ENCODE data around the gene HYDIN.
"Not testable (repeated sequence)": the region's sequence is repeated elsewhere in the genome, so short reads cannot be mapped to it uniquely, and the experiment has no call there.

HYDIN gene

DNA sequence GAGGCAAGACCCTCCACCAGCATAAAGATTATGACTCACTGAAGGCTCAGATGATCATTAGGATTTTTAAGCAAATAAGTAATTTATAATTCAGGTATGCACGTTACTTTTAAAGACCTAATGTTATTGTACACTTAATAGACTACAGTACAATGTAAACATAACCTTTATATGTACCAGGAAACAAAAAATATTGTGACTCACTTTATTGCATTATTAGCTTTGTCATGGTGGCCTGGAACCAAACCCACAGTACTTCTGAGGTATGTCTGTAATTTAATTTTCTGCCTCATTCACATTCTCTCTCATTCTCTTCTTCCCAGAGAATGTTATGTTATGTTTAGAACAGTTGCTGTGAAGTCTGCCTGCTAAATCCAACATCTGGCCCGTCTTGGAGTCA lies 407.8 kb downstream of the HYDIN start:
- DNase-seq, result not testable (repeated sequence)

DNA sequence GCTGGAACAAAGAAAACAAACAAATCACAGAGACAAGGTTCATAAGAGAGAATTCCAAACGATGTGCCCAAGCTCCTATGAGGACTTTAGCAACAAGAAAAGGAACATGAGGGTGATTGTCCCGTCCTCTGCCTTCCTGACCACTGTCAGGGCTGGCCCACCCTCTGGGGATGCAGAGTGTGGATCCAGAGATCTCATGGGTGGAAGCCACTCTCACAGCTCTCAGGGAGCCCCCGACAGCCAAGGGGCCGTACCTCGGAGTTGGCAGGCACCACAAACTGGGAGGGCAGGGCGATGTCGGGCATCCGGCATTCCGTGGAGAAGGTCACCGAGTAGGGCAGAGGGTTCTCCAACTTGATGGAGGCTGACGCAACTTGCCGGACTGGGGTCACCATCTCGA lies 412.4 kb downstream of the HYDIN start:
- not testable (repeated sequence) for DNase-seq

GRCh38 chr16:70809392-70810060 lies 421.0 kb downstream of the HYDIN start:
- DNase-seq, result no peak

- DNase-seq, result no peak
Observed at GRCh38 chr16:70808371-70808770, 422.2 kb downstream of the HYDIN start.

DNA sequence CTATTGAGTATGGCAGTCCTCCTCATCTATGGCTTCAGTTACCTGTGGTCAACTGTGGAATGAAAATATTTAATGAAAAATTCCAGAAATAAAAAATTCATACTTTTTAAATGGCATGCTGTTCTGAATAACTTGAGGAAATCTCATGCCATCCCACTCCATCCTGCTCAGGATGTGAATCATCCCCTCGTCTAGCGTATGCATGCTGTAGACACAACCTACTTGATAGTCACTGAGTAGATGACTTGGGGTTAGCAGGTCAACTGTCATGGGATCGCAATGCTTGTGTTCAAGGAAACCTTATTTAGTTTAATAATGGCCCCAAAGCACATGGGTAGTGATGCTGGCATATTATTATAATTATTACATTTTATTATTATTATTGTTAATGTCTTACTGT lies 424.7 kb downstream of the HYDIN start:
- peak; percentile 87 for DNase-seq

- peak; percentile 12 for DNase-seq
Observed at GRCh38 chr16:70805380-70805779, 425.1 kb downstream of the HYDIN start.

- no peak for DNase-seq
Observed at GRCh38 chr16:70804734-70805169, 425.8 kb downstream of the HYDIN start.

DNA sequence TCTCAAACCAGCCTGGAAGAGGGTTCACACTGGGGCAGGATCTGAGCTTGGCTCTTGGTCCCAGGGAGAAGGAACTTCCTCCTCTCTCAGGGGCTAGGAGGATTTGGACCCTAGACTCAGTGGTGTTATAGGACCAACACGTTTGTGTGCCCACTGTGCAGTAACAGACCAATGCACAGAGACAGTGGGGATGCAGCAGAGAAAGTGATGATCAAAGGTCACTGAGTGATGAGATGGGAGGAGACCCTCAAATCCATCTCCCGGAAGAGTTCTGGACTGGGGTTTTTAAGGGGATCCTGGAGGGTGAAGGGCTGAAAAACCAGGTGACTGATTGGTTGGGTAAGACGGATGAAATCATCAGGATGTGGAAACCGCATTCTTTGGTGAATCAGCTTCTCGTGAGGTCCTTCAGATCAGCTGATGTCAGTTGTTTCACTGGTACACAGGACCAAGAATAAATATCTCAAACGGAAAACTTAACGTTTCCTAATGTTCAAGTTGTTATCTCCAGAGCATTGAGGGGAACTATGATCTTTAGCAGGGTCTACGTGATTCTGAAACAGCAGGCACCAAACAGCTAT lies 426.3 kb downstream of the HYDIN start:
- peak; percentile 92 for DNase-seq

DNA sequence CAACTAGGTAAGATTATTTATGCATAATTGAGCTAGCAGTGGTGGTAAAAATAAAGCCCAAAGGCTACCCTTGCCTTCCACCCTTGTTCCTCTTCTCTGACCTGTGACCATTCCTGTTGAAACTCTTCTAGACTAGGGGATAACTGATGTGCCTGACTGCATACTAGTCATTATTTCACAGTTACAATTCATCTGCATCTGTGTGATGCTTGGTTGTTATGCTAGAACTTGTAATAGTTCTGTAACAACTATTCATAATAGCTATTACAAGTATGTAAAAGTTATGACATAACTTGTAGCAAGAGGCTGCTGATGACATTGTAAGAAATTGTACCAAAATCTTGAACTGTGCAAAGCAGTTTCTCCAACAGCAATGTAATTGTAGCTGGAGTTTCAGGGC lies 427.2 kb downstream of the HYDIN start:
- no peak for DNase-seq

GRCh38 chr16:70801611-70802010 lies 428.9 kb downstream of the HYDIN start:
- DNase-seq, result no peak

GRCh38 chr16:70800781-70801480 lies 429.6 kb downstream of the HYDIN start, which contains the start of gene VAC14:
VAC14 (minus strand) TSS chr16:70801158; CDS start chr16:70800900, 258 bp downstream.
- peak; percentile 81 for DNase-seq

GRCh38 chr16:70800311-70800710 lies 430.2 kb downstream of the HYDIN start:
- no peak for DNase-seq

DNA sequence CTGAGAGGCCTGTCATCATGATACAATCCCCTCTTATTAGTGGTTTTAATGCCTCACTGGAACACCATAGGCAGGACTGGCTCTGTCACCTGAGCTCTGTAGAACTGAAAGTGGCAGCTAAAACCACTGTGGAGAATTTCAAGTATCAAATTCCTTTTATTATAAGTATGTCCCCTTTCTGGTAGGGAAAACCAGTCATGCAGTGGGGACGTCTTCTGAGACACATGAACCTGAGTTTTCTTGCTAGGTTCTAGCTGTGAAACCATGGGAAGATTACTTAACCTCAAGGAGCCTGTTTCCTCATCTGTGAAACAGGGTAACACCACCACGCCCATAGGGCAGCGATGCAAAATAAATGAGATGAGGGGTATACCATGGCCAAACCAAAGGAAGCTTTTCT lies 434.2 kb downstream of the HYDIN start:
- no peak for DNase-seq

DNA sequence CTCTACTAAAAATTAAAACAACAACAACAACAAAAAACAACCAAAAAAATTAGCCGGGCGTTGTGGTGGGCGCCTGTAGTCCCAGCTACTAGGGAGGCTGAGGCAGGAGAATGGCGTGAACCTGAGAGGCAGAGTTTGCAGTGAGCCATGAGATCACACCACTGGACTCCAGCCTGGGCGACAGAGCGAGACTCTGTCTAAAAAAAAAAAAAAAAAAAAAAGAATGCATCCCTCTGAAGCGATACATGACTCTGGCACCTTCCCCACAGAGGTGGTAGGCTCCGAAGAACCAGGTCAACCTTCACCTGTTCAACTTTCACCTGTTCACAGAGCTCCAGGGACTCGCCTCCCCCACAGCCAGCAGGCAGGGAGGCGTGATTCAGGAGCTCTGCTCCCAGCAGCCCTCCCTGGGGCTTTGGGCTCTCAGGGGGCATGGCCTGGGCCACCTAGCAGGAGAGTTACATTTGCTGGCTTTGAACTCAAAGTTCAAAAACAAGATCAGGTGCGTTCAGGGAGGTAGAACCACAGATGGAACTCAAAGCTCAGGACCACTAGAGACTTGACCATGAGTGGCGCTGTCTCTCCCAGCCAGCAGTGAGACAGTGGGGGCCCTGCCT lies 435.1 kb downstream of the HYDIN start:
- DNase-seq, result no peak

- no peak for DNase-seq
Observed at GRCh38 chr16:70793851-70794502, 436.5 kb downstream of the HYDIN start.

DNA sequence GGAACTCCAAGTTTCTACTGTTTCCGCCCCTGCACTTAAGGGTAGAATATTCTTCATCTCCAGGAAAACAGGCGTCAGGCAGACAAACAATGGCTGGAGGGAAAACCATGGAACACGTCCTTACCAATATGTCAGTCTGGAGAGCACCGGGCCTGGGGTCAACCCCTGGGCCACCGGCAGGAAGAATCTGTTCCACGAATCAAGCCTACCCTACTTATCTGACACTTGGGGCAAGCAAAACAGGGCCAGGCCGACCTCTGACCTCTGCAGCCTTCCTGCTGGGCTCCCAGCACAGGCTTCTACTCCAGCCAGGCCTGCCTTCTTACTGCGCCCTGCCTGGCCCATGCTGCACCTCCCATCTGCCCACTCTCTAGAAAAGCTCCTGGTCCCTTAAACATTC lies 439.7 kb downstream of the HYDIN start:
- DNase-seq, result no peak

GRCh38 chr16:70789595-70790447 lies 440.7 kb downstream of the HYDIN start:
- DNase-seq, result no peak

DNA sequence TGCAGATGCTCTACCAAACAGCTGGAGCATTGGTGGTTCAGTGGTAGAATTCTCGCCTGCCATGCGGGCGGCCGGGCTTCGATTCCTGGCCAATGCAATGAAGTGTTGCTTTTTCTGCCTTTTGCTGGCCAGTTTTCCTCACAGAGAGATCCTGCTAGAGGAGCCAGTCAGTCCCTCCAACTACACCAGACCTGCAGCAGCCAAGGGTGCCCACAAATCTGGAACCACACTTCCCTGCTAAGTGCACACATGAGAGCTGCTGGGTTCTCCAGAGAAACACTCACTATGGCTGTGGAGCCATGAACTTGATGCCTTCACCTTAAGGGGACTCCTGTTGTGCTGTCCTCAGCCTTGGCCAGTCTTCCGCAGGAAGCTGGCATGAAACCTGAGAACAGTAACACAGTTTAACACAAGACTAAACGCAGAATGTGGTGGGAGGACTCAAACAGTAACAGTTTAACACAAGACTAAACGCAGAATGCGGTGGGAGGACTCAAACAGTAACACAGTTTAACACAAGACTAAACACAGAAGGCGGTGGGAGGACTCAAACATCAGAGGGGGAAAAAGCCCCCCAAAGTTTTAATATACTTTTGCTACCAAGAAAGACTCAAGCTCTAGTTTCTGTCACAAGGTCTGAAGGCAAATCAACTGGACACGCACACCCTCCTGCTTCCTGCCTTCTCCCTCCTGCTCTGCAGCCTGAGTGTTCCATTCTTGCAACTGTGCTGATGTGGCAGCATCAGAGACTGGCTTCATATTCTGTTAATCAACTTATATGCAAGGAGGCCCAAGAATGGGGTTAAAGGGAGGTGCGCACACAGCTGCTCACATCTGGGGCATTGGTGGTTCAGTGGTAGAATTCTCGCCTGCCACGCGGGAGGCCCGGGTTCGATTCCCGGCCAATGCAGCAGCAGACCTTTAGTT lies 441.6 kb downstream of the HYDIN start:
- no peak for DNase-seq

DNA sequence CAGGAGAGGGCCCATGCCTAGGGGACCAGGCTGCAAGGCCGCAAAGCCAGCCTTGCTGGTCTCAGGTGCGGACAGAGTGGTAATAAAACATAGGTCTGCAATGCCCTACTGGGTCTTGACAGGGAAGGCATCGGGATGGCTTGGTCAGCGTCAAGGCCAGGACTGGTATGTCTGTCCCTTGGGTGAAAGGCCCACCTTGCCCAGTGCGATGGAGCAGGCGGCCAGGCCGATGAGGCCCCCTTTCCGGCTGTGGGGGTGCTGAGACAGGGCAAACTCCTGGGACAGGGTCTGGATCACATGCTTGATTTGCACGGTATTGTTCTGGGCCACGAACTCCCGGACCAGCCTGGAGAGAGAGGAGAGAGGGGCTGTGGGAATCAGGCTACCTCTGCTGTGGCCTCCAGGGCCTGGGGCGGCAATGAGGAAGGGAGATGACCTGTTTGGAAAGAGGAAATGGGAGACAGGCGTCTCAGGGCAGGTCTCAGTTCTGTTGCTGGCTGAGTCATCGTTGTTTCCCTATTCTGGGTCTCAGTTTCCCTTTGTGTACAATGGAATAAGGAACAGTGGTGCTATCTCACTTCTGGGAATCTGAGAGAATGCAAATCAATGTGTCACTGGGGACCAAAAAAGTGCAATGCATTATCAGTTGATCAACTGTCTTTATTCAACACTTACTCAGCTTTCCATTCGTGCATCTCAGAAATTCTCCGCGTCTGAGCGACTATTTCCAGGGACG lies 444.3 kb downstream of the HYDIN start:
- no peak for DNase-seq
